ENCODE results near the gene CUL9. TPM values are rescaled to one million over a fixed set of nuclear protein-coding genes. Genes with fewer than 3 reads are reported as not detected.

Gene CUL9
- total RNA-seq, 1 donor from 2014 or later = 18.4 TPM

DNA sequence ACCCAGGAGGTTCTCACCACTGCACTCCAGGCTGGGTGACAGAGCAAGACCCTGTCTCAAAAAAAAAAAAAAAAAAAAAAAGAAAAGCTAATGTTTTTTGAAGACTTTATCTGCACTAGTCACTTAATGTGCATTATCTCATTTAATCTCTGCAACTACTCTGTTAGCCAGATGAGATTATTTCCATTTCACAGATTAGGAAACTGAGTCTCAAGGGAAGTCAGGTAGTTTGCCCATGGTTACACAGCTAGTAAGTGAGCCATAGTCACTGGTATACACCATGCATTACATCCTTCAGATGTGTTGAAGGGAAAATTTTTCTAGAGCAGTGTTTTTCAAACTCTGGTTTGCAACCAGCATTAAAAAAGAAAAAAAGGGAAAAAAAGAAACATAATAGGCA lies 18.1 kb upstream of the CUL9 start:
- DNase-seq (ENCODE audit: low read depth) = no peak
- no peak overlapping the region for H3K4me3 ChIP-seq (ENCODE audit: low read depth, low read length)
- no peak for TF ChIP-seq CTCF (conservative IDR thresholded peaks at IDR 0.05; ENCODE audit: low read depth, low read length)

DNA sequence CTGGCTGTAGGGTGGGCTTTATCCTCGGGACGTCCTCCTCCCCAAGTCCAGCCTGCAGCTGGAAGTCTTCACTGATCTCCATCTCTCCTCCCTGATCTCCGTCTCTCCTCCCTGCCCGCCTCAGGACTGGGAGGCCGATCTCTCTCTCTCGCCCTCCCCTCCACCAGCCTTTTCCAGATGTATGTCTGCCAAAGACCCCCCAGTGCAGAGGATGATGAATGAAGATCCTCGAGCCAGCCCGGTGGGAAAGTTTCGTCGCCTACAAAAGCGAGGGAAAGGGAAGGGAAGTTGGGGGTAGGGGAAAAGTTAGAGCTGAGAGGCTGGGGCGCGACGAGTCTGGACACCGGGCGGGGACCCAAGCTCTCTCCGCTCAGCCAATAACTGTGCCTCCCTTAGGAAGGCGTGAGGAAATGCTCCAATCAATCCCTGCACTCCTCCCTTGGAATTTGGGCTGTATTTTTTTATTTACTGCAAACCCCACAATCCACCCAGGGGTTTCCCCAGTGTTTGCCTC lies 11.5 kb upstream of the CUL9 start:
- no peak for TF ChIP-seq CTCF (conservative IDR thresholded peaks at IDR 0.05; ENCODE audit: low read depth, low read length)
- no peak for DNase-seq (ENCODE audit: low read depth)
- H3K4me3 ChIP-seq (ENCODE audit: low read depth, low read length) = peak overlapping the region; percentile 73

GRCh38 chr6:43170931-43171706 lies 10.9 kb upstream of the CUL9 start, which contains the start of gene SRF:
Gene SRF (plus strand): TSS chr6:43171269. CDS start chr6:43171657, 388 bp downstream.
- TF ChIP-seq CTCF (conservative IDR thresholded peaks at IDR 0.05; ENCODE audit: low read depth, low read length) = peak; percentile 50
- H3K4me3 ChIP-seq (ENCODE audit: low read depth, low read length) = peak within 1 kb of the TSS; percentile 73
- DNase-seq (ENCODE audit: low read depth) = peak; percentile 93

GRCh38 chr6:43171707-43172103 lies 10.3 kb upstream of the CUL9 start:
- DNase-seq (ENCODE audit: low read depth) = no peak
- no peak for TF ChIP-seq CTCF (conservative IDR thresholded peaks at IDR 0.05; ENCODE audit: low read depth, low read length)

GRCh38 chr6:43172104-43173007 lies 9.6 kb upstream of the CUL9 start:
- TF ChIP-seq CTCF (conservative IDR thresholded peaks at IDR 0.05; ENCODE audit: low read depth, low read length) = no peak
- DNase-seq (ENCODE audit: low read depth) = no peak
- H3K4me3 ChIP-seq (ENCODE audit: low read depth, low read length) = peak overlapping the region; percentile 73

More at GRCh38 chr6:43171707-43172103, 10.3 kb upstream of the CUL9 start:
- H3K4me3 ChIP-seq (ENCODE audit: low read depth, low read length) = peak overlapping the region; percentile 73

DNA sequence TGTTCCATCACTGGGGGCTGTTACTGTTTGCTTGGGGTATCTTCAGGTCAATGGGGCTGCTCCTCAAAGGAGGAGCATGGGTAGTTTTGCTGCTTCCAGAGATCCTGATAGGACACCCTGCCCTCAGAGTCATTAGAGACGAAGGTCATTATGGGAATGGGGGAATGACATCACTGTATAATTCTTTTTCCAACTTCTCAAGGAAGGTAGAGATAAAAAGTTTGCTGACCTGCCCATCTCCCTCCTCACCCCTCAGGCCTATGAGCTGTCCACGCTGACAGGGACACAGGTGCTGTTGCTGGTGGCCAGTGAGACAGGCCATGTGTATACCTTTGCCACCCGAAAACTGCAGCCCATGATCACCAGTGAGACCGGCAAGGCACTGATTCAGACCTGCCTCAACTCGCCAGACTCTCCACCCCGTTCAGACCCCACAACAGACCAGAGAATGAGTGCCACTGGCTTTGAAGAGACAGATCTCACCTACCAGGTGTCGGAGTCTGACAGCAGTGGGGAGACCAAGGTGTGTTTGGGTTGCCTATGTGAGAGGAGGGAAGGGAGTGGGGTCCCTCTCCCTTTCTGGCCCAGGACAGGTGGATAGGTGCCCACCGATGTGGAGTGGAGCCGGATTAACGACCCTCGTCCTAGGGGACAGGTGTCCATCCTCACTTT lies 8.3 kb upstream of the CUL9 start:
- peak overlapping the region; percentile 73 for H3K4me3 ChIP-seq (ENCODE audit: low read depth, low read length)
- no peak for DNase-seq (ENCODE audit: low read depth)
- TF ChIP-seq CTCF (conservative IDR thresholded peaks at IDR 0.05; ENCODE audit: low read depth, low read length) = no peak

Measured in epithelial cell of proximal tubule (primary cell).